ENCODE results near the gene FAM171A2.
A peak's percentile ranks its signal among the peaks of the same experiment; 100 is the strongest.
"Not testable (repeated sequence)": the region's sequence is repeated elsewhere in the genome, so short reads cannot be mapped to it uniquely, and the experiment has no call there.

FAM171A2 gene

DNA sequence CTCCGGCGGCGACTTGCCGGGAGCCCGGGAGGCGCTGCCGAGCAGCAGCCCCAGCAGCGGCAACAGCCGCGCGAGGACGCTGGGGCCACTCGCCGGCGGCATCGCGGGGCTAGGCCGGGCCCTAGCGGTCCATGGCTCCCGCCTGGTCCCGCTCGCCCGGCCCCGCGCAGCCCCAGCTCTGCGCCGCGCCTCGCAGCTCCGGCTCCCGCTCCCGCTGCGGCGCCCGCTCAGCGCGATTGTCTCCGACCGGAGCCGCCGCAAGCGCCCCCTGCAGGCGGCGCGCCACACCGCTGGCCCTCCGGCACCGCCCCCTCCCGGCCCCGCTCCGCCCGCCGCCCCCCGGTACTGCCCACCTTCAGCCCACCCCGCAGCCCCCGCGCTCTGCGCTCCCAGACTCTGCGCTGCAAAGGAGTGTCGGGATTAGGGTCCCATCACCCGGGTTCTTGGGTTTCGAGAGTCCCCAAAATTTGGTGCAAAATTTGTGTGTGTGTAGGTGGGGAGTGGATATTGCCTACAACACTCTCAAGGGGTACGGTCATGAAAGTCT, at the start of gene FAM171A2:
Gene FAM171A2 (minus strand): TSS at position 241 of the 547 bp plus-strand sequence. CDS start 139 bp downstream, at position 102.
- peak; percentile 62 for DNase-seq (ENCODE audit: low spot score)

DNA sequence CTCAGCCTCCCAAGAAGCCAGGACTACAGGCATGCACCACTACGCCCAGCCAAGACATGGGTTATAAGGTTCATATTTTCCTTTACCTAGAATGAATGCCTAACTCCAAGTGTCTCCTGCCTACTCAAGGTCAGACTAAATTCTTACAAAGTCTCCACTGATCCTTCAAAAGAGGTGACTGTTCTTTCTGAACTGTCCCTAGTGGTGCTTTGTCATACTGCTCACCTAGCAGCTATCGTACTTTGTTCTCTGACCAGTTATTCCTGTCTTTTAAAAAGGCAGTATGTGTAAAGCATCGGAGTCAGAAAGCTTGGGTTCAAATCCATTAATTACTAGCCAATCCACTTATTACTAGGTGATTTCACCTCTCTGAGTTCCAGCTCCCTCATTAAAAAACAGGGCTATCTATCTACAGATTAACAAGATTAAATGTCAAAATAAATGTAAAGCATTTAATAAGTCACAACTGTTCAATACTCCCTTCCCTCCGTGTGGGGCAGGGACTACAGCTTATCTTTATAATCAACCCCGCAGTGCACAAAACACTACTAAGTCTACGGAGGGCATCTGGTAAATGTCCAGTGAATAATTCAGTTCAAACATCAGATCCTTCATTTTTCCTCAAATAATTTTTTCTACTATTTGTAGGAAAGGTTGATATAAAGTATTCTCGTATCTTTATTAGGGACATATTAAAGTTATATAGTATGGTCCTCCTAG, 45.8 kb upstream of the FAM171A2 start:
- DNase-seq (ENCODE audit: low spot score) = no peak

- no peak for DNase-seq (ENCODE audit: low spot score)
Measured at GRCh38 chr17:44408786-44409185, 45.1 kb upstream of the FAM171A2 start.

GRCh38 chr17:44402564-44403172, 39.0 kb upstream of the FAM171A2 start:
- DNase-seq (ENCODE audit: low spot score) = no peak

GRCh38 chr17:44400226-44400847, 36.7 kb upstream of the FAM171A2 start:
- peak; percentile 43 for DNase-seq (ENCODE audit: low spot score)

GRCh38 chr17:44398692-44399691, 35.3 kb upstream of the FAM171A2 start:
- no peak for DNase-seq (ENCODE audit: low spot score)

DNA sequence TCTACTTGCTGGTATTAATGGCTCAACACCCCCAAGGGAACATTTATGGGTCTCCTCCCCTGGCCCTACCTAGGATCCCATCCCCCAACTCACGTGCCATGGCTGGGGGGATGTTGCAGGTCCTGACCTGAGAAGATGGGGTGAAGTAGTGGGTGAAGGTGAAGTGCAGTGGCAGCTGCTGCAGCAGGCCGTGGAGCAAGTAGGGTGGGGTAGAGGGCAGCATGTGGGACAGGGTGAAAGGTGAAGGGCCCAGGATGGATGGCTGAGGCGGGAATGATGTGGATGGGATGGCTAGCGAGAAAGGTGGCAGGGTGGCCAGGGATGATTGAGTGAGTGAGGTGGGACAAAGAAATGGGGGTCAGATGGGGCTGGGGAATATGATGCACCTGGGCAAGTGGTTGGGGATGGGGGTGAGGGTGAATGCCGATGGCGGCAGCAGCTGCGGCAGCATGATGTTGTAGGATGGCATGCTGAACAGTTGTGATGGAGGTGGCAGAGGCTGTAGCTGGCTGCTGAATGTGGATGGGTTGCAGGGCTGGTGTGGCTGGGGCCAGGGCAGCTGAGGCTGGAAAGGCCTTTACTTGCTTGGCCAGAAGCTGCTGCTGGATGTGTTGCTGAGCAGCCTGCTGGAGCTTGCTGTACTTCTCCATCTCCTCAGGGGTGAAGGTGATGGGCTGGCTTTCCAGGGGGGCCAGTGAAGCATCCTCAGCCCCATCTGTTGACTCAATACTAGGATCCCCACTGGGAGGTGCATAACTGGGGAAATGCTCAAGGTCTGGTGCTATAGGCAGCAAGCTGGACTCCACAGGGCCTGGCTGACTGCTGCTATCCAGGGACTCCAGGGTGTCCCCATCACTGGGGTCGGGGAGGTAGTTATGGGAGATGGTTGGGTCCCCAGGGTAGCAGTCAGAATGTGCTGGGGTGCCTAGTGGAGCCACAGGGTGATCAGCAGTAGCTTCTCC, 34.1 kb upstream of the FAM171A2 start:
- DNase-seq (ENCODE audit: low spot score) = no peak

DNA sequence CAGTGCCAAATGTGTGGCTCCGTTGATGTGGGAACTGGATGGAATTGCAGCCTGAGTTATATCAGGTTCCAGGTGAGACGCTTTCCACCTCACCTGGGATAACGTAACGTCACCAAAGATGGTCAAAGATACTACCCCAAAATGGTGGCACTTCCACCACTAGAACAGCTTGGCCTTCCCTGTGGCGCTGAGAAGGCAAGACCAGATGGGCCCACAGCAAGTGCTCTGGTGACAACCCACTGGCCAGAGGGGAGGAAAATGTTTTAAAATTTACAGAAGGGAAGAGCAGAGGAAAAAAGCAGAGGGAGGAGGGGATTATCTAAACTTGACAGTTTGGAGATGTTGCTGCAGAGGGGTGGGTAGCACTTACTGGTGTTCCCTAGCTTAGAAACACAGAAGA, 33.3 kb upstream of the FAM171A2 start:
- no peak for DNase-seq (ENCODE audit: low spot score)

DNA sequence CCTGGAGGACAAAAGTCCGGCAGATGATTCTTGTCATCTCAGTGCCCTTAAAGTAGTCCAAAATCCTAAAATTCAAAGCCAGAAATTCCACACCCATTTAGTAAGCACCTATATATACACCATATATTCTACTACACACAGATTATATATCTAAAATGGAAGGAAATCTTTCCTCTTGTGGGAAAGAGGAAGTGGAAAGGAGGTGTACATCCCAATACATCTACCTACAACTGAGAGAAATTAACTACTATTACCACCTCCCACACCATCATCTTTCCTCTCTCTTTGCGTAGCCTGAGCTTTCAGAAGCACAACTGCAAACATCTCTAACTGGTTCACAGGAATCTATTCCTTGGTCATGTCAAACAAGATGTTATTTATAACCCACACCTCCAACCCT, 31.2 kb upstream of the FAM171A2 start:
- no peak for DNase-seq (ENCODE audit: low spot score)

DNA sequence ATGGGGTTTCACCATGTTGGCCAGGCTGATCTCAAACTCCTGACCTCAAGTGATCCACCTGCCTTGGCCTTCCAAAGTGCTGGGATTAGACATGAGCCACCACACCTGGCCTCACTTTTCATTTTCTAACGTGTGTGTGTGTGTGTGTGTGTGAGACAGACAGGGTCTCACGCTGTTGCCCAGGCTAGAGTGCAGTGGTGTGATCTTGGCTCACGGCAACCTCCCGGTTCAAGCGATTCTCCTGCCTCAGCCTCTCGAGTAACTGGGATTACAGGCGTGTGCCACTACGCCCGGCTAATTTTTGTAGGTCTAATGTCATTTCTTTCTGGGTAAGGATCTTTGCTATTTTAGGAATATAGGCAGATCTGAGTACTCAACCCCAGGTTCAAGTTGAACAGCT, 30.5 kb upstream of the FAM171A2 start:
- not testable (repeated sequence) for DNase-seq (ENCODE audit: low spot score)

- no peak for DNase-seq (ENCODE audit: low spot score)
Measured at GRCh38 chr17:44390250-44390870, 26.7 kb upstream of the FAM171A2 start.

DNA sequence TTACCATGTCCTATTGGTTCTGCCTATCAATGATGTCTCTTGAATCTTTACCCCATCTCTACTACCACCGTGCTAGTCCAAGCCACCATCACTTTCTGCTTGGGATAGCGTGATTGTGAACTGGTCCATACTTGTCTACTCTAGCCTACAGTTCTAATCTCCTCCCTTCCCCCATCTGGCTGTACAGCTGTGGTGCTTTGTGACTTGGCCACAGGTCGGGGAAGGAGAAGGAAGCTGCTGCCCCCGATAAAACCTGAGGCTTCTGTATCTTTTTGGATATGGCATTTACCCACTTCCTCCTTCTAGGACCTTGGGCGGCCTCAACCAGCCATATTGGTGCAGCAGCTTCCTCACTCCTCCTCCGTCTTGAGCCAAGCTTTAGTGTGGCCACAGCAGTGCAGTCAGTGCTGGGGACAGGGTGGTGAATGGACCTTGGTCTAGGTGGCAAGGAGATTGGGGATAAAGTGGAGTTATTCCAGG, 26.1 kb upstream of the FAM171A2 start:
- no peak for DNase-seq (ENCODE audit: low spot score)

- no peak for DNase-seq (ENCODE audit: low spot score)
Measured at GRCh38 chr17:44389281-44389680, 25.6 kb upstream of the FAM171A2 start, which contains the start of gene ITGA2B. Gene ITGA2B, minus strand, starts transcription at chr17:44389649. Its CDS starts 176 bp downstream, at chr17:44389473.

- DNase-seq (ENCODE audit: low spot score) = no peak
Measured at GRCh38 chr17:44387804-44388203, 24.2 kb upstream of the FAM171A2 start.

DNA sequence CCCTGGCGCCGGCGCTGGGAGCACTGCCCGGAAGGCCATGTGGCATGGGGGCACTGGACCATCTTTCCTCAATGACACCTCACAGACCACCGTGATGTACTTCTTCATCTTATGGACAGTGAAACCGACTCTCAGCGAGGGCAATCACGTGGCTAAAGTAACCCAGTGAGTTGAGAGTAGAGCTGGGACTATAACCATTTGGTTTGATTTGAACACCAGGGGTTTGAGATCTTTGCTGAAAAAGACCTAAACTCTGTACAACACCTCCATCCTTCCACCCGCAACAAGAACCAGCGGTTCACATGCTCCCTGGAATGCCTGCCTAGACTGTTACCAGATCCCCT, 22.5 kb upstream of the FAM171A2 start:
- DNase-seq (ENCODE audit: low spot score) = no peak

- DNase-seq (ENCODE audit: low spot score) = peak; percentile 56
Measured at GRCh38 chr17:44385287-44386181, 21.9 kb upstream of the FAM171A2 start.

DNA sequence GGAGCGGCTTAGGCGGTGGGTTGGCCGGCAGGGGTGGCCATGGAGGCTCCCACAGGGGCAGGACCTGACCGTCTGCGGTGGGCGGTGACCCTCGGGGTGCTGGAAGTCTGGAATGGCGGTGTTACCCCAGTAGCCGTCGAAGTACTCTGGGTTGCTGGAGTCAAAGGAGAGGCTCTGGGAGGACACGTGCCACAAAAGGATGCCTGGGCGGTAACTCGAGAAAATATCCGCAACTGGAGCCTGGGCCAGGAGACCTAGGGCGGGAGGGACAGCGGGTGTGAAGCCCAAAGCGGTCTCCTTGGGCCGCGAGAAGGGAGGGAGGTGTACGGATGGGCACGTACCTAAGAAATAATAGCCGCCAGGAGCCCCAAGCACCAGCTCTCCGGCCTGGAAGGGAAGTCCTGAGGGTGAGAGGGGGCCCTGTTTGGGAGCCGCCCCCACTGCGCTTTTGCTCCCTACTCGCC, 21.2 kb upstream of the FAM171A2 start:
- DNase-seq (ENCODE audit: low spot score) = no peak

GRCh38 chr17:44384281-44384822, 20.7 kb upstream of the FAM171A2 start:
- no peak for DNase-seq (ENCODE audit: low spot score)
